H1 (cell line): ENCODE data around the gene DPY19L1. TPM values are rescaled to one million over a fixed set of nuclear protein-coding genes. Genes with fewer than 3 reads are reported as not detected.
"Not testable (repeated sequence)": the region's sequence is repeated elsewhere in the genome, so short reads cannot be mapped to it uniquely, and the experiment has no call there.

Experiments
- CTCF ChIA-PET: fragments of 300-600 bp; sonication (Branson Sonifier 250); formaldehyde crosslinking; loops from one replicate; lab custom pipeline; 2021; ENCODE audit not compliant: partially characterized antibody; lab: Charles Lee
- POLR2A ChIA-PET: fragments of 300-600 bp; sonication (Branson Sonifier 250); formaldehyde crosslinking; loops from one replicate; lab custom pipeline; 2021; ENCODE audit warnings: inconsistent platforms; ENCODE audit not compliant: partially characterized antibody; lab: Charles Lee
- DNase-seq, 2 experiments: peaks; one replicate each; pipeline versions ENCODE4 v3.0.0 to v3.0.0-alpha.2; 2010 to 2022; ENCODE audit warnings: low spot score in 2 of 2, low read depth in 1 of 2, mixed read lengths in 1 of 2
- FAIRE-seq: peaks from 2 replicates; lab custom pipeline; 2011; peaks lifted over from hg19 to GRCh38; lab: Jason Lieb, UNC
- H2AFZ ChIP-seq: 2 replicates; pipeline ENCODE4 v1.8.1; 2012; ENCODE audit warnings: low read length, inconsistent platforms
- H2AK5ac ChIP-seq: 2 replicates; pipeline ENCODE4 v1.6.1; 2013; ENCODE audit warnings: low read depth, low read length
- H2BK120ac ChIP-seq: replicated peaks from 2 replicates; pipeline ENCODE3; 2013; ENCODE audit warnings: low read depth, low read length, inconsistent platforms
- H2BK12ac ChIP-seq: 2 replicates; pipeline ENCODE4 v1.6.1; 2013; ENCODE audit warnings: low read depth, low read length
- H2BK15ac ChIP-seq: 2 replicates; pipeline ENCODE4 v1.6.1; 2013; ENCODE audit warnings: low read length
- H2BK20ac ChIP-seq: 2 replicates; pipeline ENCODE4 v1.6.1; 2013; ENCODE audit warnings: low read length
- H2BK5ac ChIP-seq: 2 replicates; pipeline ENCODE4 v1.6.1; 2013; ENCODE audit warnings: low read depth, low read length
- H3K14ac ChIP-seq: 2 replicates; pipeline ENCODE4 v1.6.1; 2013; ENCODE audit warnings: inconsistent platforms; ENCODE audit not compliant: insufficient read length
- H3K18ac ChIP-seq: 2 replicates; pipeline ENCODE4 v1.6.1; 2013; ENCODE audit warnings: low read length; ENCODE audit errors: extremely low read depth
- H3K23ac ChIP-seq: 2 replicates; pipeline ENCODE4 v1.6.1; 2013; ENCODE audit warnings: inconsistent platforms; ENCODE audit not compliant: insufficient read length
- H3K23me2 ChIP-seq: 2 replicates; pipeline ENCODE4 v1.6.1; 2013; ENCODE audit warnings: low read depth, low read length
- H3K27ac ChIP-seq: 2 replicates; pipeline ENCODE4 v1.6.1; 2011; ENCODE audit warnings: low read depth, low read length, inconsistent platforms
- H3K27me3 ChIP-seq, 4 experiments: replicated peaks in 1 of 4; 1 replicate in 1 of 4; 2 replicates in 3 of 4; pipeline versions ENCODE4 v1.6.1 to v1.8.1; 2011 to 2013; ENCODE audit warnings: low read length in 3 of 4, mild to moderate bottlenecking in 3 of 4, inconsistent platforms in 2 of 4, mixed read lengths in 2 of 4, moderate library complexity in 1 of 4; ENCODE audit not compliant: control insufficient read depth in 3 of 4, insufficient read depth in 3 of 4; ENCODE audit errors: extremely low read depth in 1 of 4
- H3K36me3 ChIP-seq, 4 experiments: 2 replicates each; pipeline versions ENCODE4 v1.6.1 to v1.8.1; 2011 to 2013; ENCODE audit warnings: mild to moderate bottlenecking in 4 of 4, low read length in 3 of 4, moderate library complexity in 2 of 4, control low read depth in 1 of 4, inconsistent platforms in 1 of 4; ENCODE audit not compliant: insufficient read depth in 4 of 4, control insufficient read depth in 2 of 4
- H3K4ac ChIP-seq: replicated peaks from 2 replicates; pipeline ENCODE3; 2013; ENCODE audit warnings: low read length, low read depth, mixed read lengths, inconsistent platforms; ENCODE audit not compliant: insufficient read length
- H3K4me1 ChIP-seq, 4 experiments: replicated peaks in 1 of 4; 1 replicate in 1 of 4; 2 replicates in 3 of 4; pipeline versions ENCODE4 v1.6.1 to v1.8.1; 2011 to 2013; ENCODE audit warnings: low read length in 3 of 4, inconsistent platforms in 2 of 4, mixed read lengths in 1 of 4; ENCODE audit not compliant: insufficient read depth in 4 of 4, control insufficient read depth in 3 of 4
- H3K4me2 ChIP-seq, 2 experiments: 2 replicates each; pipeline versions ENCODE4 v1.6.1 to v1.8.1; 2011 to 2013; ENCODE audit warnings: low read depth in 2 of 2, low read length in 2 of 2, control low read depth in 1 of 2, inconsistent platforms in 1 of 2, mild to moderate bottlenecking in 1 of 2; ENCODE audit not compliant: insufficient read depth in 1 of 2
- H3K4me3 ChIP-seq, 4 experiments: fragments of 200-600, 300-600 bp in 1 of 4; sonication (generic), shearing (Covaris generic), sonication (Bioruptor Twin) in 1 of 4; 2 replicates each; pipeline versions ENCODE4 v1.5.1 to v1.8.1; 2011 to 2016; ENCODE audit warnings: low read length in 4 of 4, low read depth in 3 of 4, control low read depth in 2 of 4, inconsistent platforms in 2 of 4, mild to moderate bottlenecking in 2 of 4, mixed read lengths in 1 of 4, moderate library complexity in 1 of 4; ENCODE audit not compliant: insufficient read depth in 2 of 4; ENCODE audit errors: extremely low read depth in 1 of 4
- H3K56ac ChIP-seq: replicated peaks from 2 replicates; pipeline ENCODE3; 2013; ENCODE audit warnings: low read depth, mild to moderate bottlenecking, mixed read lengths, low read length, inconsistent platforms; ENCODE audit not compliant: insufficient read length
- H3K79me1 ChIP-seq: 2 replicates; pipeline ENCODE4 v1.6.1; 2013; ENCODE audit warnings: low read depth, low read length, control low read depth
- H3K79me2 ChIP-seq, 2 experiments: 2 replicates each; pipeline versions ENCODE4 v1.6.1 to v1.8.1; 2012 to 2013; ENCODE audit warnings: low read length in 2 of 2, mild to moderate bottlenecking in 2 of 2, inconsistent platforms in 1 of 2; ENCODE audit not compliant: insufficient read depth in 2 of 2, control insufficient read depth in 1 of 2
- H3K9ac ChIP-seq, 4 experiments: replicated peaks in 1 of 4; 1 replicate in 1 of 4; 2 replicates in 3 of 4; pipeline versions ENCODE4 v1.6.1 to v1.8.1; 2011 to 2013; ENCODE audit warnings: low read depth in 3 of 4, low read length in 3 of 4, control low read depth in 2 of 4, mild to moderate bottlenecking in 2 of 4, moderate library complexity in 2 of 4, inconsistent platforms in 1 of 4; ENCODE audit errors: extremely low read depth in 1 of 4
- H3K9me3 ChIP-seq, 2 experiments: 2 replicates each; pipeline versions ENCODE4 v1.6.1 to v1.8.1; 2012 to 2013; ENCODE audit warnings: mild to moderate bottlenecking in 2 of 2, moderate library complexity in 2 of 2, control low read depth in 1 of 2, inconsistent platforms in 1 of 2, low read depth in 1 of 2, low read length in 1 of 2, mixed read lengths in 1 of 2; ENCODE audit not compliant: insufficient read depth in 2 of 2
- H4K20me1 ChIP-seq, 2 experiments: replicated peaks in 1 of 2; 2 replicates each; pipeline versions ENCODE3 to v1.8.1; 2011 to 2013; ENCODE audit warnings: inconsistent platforms in 2 of 2, low read length in 2 of 2, mild to moderate bottlenecking in 1 of 2; ENCODE audit not compliant: insufficient read depth in 2 of 2, control insufficient read depth in 1 of 2
- H4K5ac ChIP-seq: 2 replicates; pipeline ENCODE4 v1.6.1; 2013; ENCODE audit warnings: low read length, low read depth, mixed read lengths, inconsistent platforms; ENCODE audit not compliant: insufficient read length
- H4K8ac ChIP-seq: 2 replicates; pipeline ENCODE4 v1.8.0; 2013; ENCODE audit warnings: mild to moderate bottlenecking, moderate library complexity, low read length, inconsistent platforms; ENCODE audit not compliant: insufficient read depth; ENCODE audit errors: extremely low read depth
- H4K91ac ChIP-seq: replicated peaks from 2 replicates; pipeline ENCODE3; 2013; ENCODE audit warnings: low read length, mixed read lengths, inconsistent platforms; ENCODE audit not compliant: insufficient read length
- WGBS, 2 experiments: shearing (Covaris generic) in 1 of 2; methylation state at CpG; one replicate each; pipeline versions ENCODE4 v1.1.6 to v1.1.7; 2013 to 2015; ENCODE audit warnings: low lambda C conversion rate in 2 of 2, mixed read lengths in 2 of 2, inconsistent platforms in 1 of 2, low coverage in 1 of 2, missing lambda C conversion rate in 1 of 2; ENCODE audit not compliant: insufficient replicate concordance in 2 of 2, insufficient coverage in 1 of 2, insufficient read length in 1 of 2; ENCODE audit errors: extremely low coverage in 1 of 2, missing lambda C conversion rate in 1 of 2; 5-methylcytosine and 5-hydroxymethylcytosine counted together
- polyA plus RNA-seq, 7 experiments: library from polyadenylated mRNA; depleted of rRNA in 3 of 7; stranded (reverse) in 5 of 7; unstranded in 2 of 7; fragments of >200 nt in 5 of 7; fragments of 200-250 nt in 2 of 7; gene quantifications; 1 replicate in 5 of 7; 2 replicates in 1 of 7; 4 replicates in 1 of 7; pipeline versions ENCODE4 v1.2.1 to v1.2.3, GENCODE V29; 2011 to 2013; ENCODE audit warnings: missing spikeins in 2 of 7, mixed read lengths in 2 of 7
- total RNA-seq: library from RNA; stranded (reverse); fragmentation: NEBNext Ultra II Directional; extraction: Animal tissue kit (Norgen Biotek cat#: 25700); gene quantifications from 2 replicates; pipeline ENCODE4 v1.2.1, GENCODE V29; 2021

Gene DPY19L1
- total and polyA plus RNA-seq, 2 of the 8 experiments (the other 6 are each of a cell fraction or from before 2014, with no cell fraction given) = 14.1 to 23.3 TPM

GRCh38 chr7:35057505-35058451 lies 20.5 kb upstream of the DPY19L1 start:
- H2BK5ac ChIP-seq, H3K27me3 ChIP-seq, DNase-seq, H3K14ac ChIP-seq, FAIRE-seq, H2AK5ac ChIP-seq, H3K27ac ChIP-seq, H3K4me1 ChIP-seq, H2BK20ac ChIP-seq, H4K91ac ChIP-seq, H2BK15ac ChIP-seq, H3K18ac ChIP-seq, H3K4me2 ChIP-seq, H3K4ac ChIP-seq, H4K20me1 ChIP-seq, H3K79me2 ChIP-seq, H3K79me1 ChIP-seq, H3K9me3 ChIP-seq, H4K5ac ChIP-seq, H2BK12ac ChIP-seq, H3K23me2 ChIP-seq, H3K23ac ChIP-seq, H3K36me3 ChIP-seq, H2BK120ac ChIP-seq, H3K56ac ChIP-seq, H3K4me3 ChIP-seq, H4K8ac ChIP-seq, H3K9ac ChIP-seq, POLR2A ChIA-PET, H2AFZ ChIP-seq: not testable (repeated sequence)
- 95% methylated on average over 9 of the region's 11 CpGs; no CpG with 5 or more reads in 1 of the 2 experiments for WGBS, 2 experiments
- CTCF ChIA-PET = interaction anchor here (1.0 kb wide), 1 partner anchor 366 kb away, joined by 3 read pairs; no protein-coding TSS in a partner anchor
